Fibroblast of peridontal ligament (primary cell): ENCODE measurements around the gene EYA3.

ENCODE experiments used
- DNase-seq: peaks from one replicate; pipeline ENCODE4 v3.0.0-alpha.2; 2010; ENCODE audit errors: extremely low read depth

Gene EYA3

DNA sequence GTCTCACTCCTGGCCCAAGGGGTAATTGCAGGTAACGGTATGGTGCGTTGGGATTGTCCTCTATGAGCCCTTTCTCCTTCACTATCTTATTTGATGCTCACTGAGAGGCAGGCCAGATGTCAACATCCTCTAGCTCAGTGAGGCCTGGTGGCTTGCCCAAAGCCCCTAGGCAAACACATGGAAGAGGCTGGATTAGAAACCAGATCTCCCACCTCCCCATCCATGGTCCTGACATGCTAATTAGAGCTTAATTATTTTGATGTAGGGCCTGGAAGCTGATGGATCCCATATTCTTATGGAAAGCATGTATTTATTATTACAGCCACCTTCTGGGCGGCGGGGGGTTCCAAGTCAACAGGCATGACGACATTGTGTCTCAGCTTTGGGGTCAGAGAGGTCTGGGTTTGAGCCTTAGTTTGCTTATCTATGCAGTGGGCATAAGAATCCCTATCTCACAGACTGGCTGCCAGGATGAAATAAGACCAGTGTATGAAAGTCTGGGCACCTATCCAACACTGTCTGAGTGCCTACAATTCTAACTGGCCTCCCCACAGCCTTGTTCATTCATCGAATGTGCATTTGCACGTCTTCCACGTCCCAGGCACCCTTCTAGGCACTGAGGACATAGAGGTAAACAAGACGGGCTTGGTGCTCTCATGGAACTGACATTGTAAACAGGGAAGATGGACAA lies 147.4 kb downstream of the EYA3 start:
- no peak for DNase-seq

DNA sequence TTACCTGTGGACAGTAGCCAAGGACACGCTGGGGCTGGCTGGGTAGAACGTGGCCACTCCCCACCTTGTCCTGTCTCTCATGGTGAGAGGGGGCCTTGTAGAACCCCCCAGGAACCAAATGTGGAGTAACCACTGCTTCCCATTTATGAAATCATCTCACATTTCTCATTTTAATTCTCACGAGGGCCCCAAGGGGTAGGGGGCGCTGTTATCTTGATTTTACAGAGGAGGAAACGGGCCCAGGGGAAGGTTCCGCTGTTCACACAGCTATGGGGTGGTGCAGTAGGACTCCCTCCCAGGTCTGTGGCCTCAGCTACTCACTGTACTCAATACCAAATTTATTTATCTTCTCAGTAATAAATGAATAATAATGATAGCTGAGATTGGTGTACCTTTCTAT lies 148.1 kb downstream of the EYA3 start:
- DNase-seq = no peak

- no peak for DNase-seq
Observed at GRCh38 chr1:27938488-27938887, 149.9 kb downstream of the EYA3 start.

DNA sequence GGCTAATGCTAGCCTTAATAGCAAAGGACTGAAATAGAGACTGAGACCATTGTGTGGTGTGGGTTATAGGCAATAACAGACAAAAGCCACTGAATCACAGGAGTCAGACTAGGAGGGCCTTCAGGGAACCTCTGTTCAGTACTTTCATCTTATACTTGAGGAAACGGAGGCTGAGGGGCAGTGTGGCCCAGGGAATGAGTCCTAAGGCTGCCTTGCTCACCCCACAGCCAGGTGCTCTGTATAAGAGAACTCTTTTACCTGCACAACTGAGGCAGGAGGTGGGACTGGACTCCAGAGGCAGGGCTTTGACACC lies 150.9 kb downstream of the EYA3 start:
- DNase-seq = no peak

- DNase-seq = no peak
Observed at GRCh38 chr1:27936370-27936769, 152.0 kb downstream of the EYA3 start.

DNA sequence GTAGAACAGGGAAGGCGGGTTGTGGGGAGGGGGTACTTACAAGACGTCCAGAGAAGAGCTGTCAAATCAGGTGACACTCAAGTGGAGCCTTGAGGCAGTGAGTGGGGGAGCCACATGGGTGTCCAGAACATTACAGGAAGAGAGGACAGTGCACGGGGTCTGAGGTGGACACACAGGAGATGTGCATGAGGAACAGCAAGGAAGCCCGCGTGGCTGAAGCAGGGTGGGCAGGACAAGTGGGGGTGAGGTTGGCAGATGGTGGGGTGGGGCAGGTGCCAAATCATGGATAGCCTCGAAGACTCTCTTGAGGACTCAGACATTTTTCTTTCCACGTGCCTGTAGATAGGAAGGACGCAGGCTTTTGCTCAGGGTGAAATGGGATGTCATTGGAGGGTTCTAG lies 152.7 kb downstream of the EYA3 start:
- no peak for DNase-seq

DNA sequence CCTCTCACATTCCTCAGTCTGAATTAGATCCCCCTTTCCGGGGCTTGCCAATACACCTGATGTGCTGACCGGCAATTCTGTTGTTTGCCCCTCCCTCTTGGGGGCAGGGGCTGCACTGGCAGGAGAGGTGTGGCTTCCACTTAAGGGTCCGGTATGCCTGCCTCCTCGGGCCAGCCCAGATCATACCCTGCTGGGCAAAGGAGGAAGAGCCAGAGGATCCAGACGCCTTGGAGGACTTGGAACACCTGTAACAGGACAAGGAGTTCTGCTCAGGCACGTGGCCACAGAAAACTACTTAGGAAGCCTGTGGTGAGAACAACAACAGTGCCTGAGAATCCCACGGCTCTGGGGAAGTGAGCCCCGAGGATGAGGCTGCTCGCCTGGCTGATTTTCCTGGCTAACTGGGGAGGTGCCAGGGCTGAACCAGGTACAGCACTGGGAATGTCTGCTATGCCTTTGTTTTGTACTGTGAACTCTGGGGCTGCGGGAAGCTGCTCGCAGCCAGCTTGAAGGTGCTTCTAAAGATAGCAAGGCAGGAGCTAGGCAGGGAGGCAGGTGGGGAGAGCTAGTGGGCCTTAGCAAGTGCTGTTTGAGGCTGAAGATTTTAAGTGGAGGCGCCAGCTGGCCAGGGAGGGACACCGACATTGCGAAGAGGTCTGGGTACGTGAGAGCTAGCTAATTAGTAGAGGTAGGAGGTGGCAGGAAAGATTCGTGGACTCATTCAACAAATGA lies 153.4 kb downstream of the EYA3 start, which contains the start of gene SMPDL3B:
Gene SMPDL3B (plus strand): TSS at position 183 of the 732 bp plus-strand sequence. CDS start 184 bp downstream, at position 367.
- no peak for DNase-seq

DNA sequence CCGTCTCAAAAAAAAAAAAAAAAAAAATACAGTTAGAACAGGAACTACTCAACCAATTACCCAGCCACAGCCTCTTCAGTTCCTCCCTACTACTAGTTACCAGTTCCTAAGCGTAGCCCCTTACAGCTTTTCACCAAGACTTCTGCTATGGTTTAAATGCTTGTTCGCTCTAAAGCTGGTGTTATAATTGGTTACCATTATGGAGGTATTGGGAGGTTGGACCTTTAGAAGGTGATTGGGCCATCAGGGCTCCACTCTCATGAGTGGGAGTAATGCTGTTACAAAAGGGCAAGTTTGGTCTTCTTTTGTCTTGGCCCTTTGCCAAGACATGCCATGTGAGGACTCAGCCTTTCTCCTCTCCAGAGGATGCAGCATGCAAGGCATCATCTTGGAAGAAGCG lies 156.7 kb downstream of the EYA3 start:
- DNase-seq = no peak

DNA sequence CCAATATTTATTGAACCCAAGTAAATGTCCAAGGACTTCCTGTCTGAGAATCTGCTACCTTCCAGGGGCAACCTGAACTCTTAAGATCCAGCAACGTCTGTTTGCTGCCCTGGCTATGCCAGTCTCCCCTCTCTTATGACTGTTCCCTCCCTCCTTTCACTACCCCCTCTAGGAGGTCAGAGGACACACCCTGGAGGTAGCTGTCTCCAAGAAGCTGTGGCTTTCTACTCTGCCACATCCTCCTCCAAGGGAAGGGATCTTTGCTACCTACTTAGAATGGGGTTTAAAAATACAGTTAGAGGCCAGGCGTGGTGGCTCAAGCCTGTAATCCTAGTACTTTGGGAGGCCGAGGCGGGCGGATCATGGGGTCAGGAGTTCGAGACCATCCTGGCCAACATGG lies 157.2 kb downstream of the EYA3 start:
- DNase-seq = no peak

GRCh38 chr1:27928216-27928954 lies 160.0 kb downstream of the EYA3 start:
- no peak for DNase-seq

- DNase-seq = no peak
Observed at GRCh38 chr1:27922272-27922671, 166.1 kb downstream of the EYA3 start.
